ENCODE results near the gene DCST2. TPM values are rescaled to one million over a fixed set of nuclear protein-coding genes. Genes with fewer than 3 reads are reported as not detected.

Gene DCST2
- polyA plus RNA-seq, 1 of the 3 experiments (the other 2 are of a cell fraction): 0.76 TPM

- H2AFZ ChIP-seq (ENCODE audit: low read depth): no peak overlapping the region; the same call in 1 of the 2 replicates
- ChIA-PET CTCF (interaction anchor here (0.8 to 14.0 kb wide), 14 partner anchors 14 to 171 kb away, joined by 3 to 640 read pairs (median 4); partner anchors contain the start of genes ADAM15, CKS1B, DCST1 and DCST2), POLR2A (interaction anchor here (0.9 to 1.2 kb wide), 3 partner anchors 17 to 40 kb away, joined by 3 to 8 read pairs (median 5); partner anchors contain the start of genes PYGO2 and SHC1)
- H3K4me3 ChIP-seq (ENCODE audit: low read depth in 2 of 2, low read length in 1 of 2): peak overlapping the region; percentile 57 to 71
- H3F3A ChIP-seq (replicated peaks; ENCODE audit: insufficient read depth): peaks cover 27% of the 10 kb centered on the region
- peaks cover 19 to 33% of the 10 kb centered on the region in 2 experiments for H3K4me1 ChIP-seq (ENCODE audit: control insufficient read depth in 1 of 2, insufficient read depth in 2 of 2, low read depth in 1 of 2, low read length in 1 of 2)
- peaks cover 32% of the 10 kb centered on the region for H3K79me2 ChIP-seq (ENCODE audit: insufficient read depth)
- peaks cover 0 to 5% of the 10 kb centered on the region in 2 experiments for H3K36me3 ChIP-seq (replicated peaks in 1 of 2; ENCODE audit: control insufficient read depth in 1 of 2, insufficient read depth in 2 of 2, low read length in 1 of 2)
- WGBS (ENCODE audit: low lambda C conversion rate): 0% methylated on average over 8 of the region's 11 CpGs
- no peaks in the 10 kb centered on the region for H4K20me1 ChIP-seq (ENCODE audit: insufficient read depth)
- no peaks in the 10 kb centered on the region for H3K9me3 ChIP-seq
- H3K9ac ChIP-seq: peak overlapping the region; percentile 76
- H3K27ac ChIP-seq (ENCODE audit: low read depth in 2 of 2, low read length in 1 of 2): peak overlapping the region; percentile 92 to 94
- no peaks in the 10 kb centered on the region for H3K27me3 ChIP-seq (ENCODE audit: insufficient read depth)
- H3K9me2 ChIP-seq: no peaks in the 10 kb centered on the region
- H3K4me2 ChIP-seq: peak overlapping the region; percentile 96
- no peak for DNase-seq
- TF ChIP-seq NFIC (IDR thresholded peaks at IDR 0.05; ENCODE audit: borderline replicate concordance): no peak
- TF ChIP-seq EP300 (IDR thresholded peaks at IDR 0.05; ENCODE audit: borderline replicate concordance in 1 of 2, low read depth in 1 of 2, low read length in 1 of 2): no peak
- TF ChIP-seq TEAD4 (IDR thresholded peaks at IDR 0.05; ENCODE audit: borderline replicate concordance, insufficient read depth): no peak
- no peak for TF ChIP-seq FOXJ3 (CRISPR knock-in tag; IDR thresholded peaks at IDR 0.05)
- TF ChIP-seq TCF12 (IDR thresholded peaks at IDR 0.05): no peak
- TF ChIP-seq GATA2 (CRISPR knock-in tag; IDR thresholded peaks at IDR 0.05): no peak
- TF ChIP-seq JUND (IDR thresholded peaks at IDR 0.05): no peak
- no peak for TF ChIP-seq FOXM1 (IDR thresholded peaks at IDR 0.05; ENCODE audit: low read depth)
- no peak for TF ChIP-seq PBX3 (IDR thresholded peaks at IDR 0.05)
- no peak for TF ChIP-seq SMC3 (IDR thresholded peaks at IDR 0.05; ENCODE audit: low read depth, low read length)
- TF ChIP-seq GABPA (IDR thresholded peaks at IDR 0.05; ENCODE audit: low read depth): no peak
- no peak for TF ChIP-seq YY1 (IDR thresholded peaks at IDR 0.05; ENCODE audit: low read depth)
- TF ChIP-seq MXI1 (IDR thresholded peaks at IDR 0.05; ENCODE audit: low read depth, low read length): no peak
- TF ChIP-seq POLR2AphosphoS5 (IDR thresholded peaks at IDR 0.05; ENCODE audit: low read depth, low read length): no peak
These were observed 32.2 kb downstream of the DCST2 start for GRCh38 chr1:155001425-155001674.

GRCh38 chr1:155000726-155001424 lies 32.7 kb downstream of the DCST2 start:
- DNase-seq: peak; percentile 94
- Histone ChIP-seq H2AFZ (ENCODE audit: low read depth) (no peak overlapping the region; the same call in 1 of the 2 replicates), H3K9ac (peak overlapping the region; percentile 76), H3K27ac (ENCODE audit: low read depth in 2 of 2, low read length in 1 of 2) (peak overlapping the region; percentile 92 to 94), H3K4me1 (ENCODE audit: control insufficient read depth in 1 of 2, insufficient read depth in 2 of 2, low read depth in 1 of 2, low read length in 1 of 2) (peaks cover 19 to 31% of the 10 kb centered on the region in 2 experiments), H3K9me3 (no peaks in the 10 kb centered on the region), H3K9me2 (no peaks in the 10 kb centered on the region), H4K20me1 (ENCODE audit: insufficient read depth) (no peaks in the 10 kb centered on the region), H3K36me3 (replicated peaks in 1 of 2; ENCODE audit: control insufficient read depth in 1 of 2, insufficient read depth in 2 of 2, low read length in 1 of 2) (peaks cover 0 to under 1% of the 10 kb centered on the region in 2 experiments), H3K79me2 (ENCODE audit: insufficient read depth) (peaks cover 32% of the 10 kb centered on the region), H3K4me2 (peak overlapping the region; percentile 96), H3K27me3 (ENCODE audit: insufficient read depth) (no peaks in the 10 kb centered on the region), H3K4me3 (ENCODE audit: low read depth in 2 of 2, low read length in 1 of 2) (peak overlapping the region; percentile 57 to 71), H3F3A (replicated peaks; ENCODE audit: insufficient read depth) (peaks cover 30% of the 10 kb centered on the region)
- CTCF ChIA-PET: interaction anchor here (0.8 to 14.0 kb wide), 20 partner anchors 14 to 172 kb away, joined by 3 to 640 read pairs (median 6); partner anchors contain the start of genes ADAM15, CKS1B, DCST1 and DCST2
- POLR2A ChIA-PET: interaction anchor here (0.9 to 3.0 kb wide), 4 partner anchors 17 to 40 kb away, joined by 3 to 18 read pairs (median 6); partner anchors contain the start of genes PYGO2 and SHC1
- WGBS (ENCODE audit: low lambda C conversion rate): 2% methylated on average over 20 of the region's 43 CpGs
- TF ChIP-seq NRF1 (IDR thresholded peaks at IDR 0.05; ENCODE audit: low read depth, low read length) (0 out of 2 replicates have a peak, but pooled peaks have one; percentile 31), YY1 (IDR thresholded peaks at IDR 0.05; ENCODE audit: low read depth) (peak; percentile 68), MXI1 (IDR thresholded peaks at IDR 0.05; ENCODE audit: low read depth, low read length) (peak; percentile 64), USF1 (IDR thresholded peaks at IDR 0.05; ENCODE audit: borderline replicate concordance, low read depth) (no peak), TEAD4 (IDR thresholded peaks at IDR 0.05; ENCODE audit: borderline replicate concordance, insufficient read depth) (no peak; the same call in 1 of the 2 replicates), EP300 (IDR thresholded peaks at IDR 0.05; ENCODE audit: borderline replicate concordance in 1 of 2, low read depth in 1 of 2, low read length in 1 of 2) (peak in 1 of 2 experiments; percentile 50; a peak in 3 of 4 replicates), FOXM1 (IDR thresholded peaks at IDR 0.05; ENCODE audit: low read depth) (peak; percentile 59; the same call in 1 of the 2 replicates), EZH2phosphoT487 (IDR thresholded peaks at IDR 0.05; ENCODE audit: borderline replicate concordance, low read depth) (no peak), PBX3 (IDR thresholded peaks at IDR 0.05) (peak; percentile 54), RFX5 (IDR thresholded peaks at IDR 0.05; ENCODE audit: low read length) (peak; percentile 68; the same call in 1 of the 2 replicates), FOSL2 (IDR thresholded peaks at IDR 0.05; ENCODE audit: borderline replicate concordance, low read depth) (peak; percentile 81), NFIC (IDR thresholded peaks at IDR 0.05; ENCODE audit: borderline replicate concordance) (peak; percentile 68; the same call in 1 of the 2 replicates), JUND (IDR thresholded peaks at IDR 0.05) (peak; percentile 95), TCF12 (IDR thresholded peaks at IDR 0.05) (peak; percentile 55; the same call in 1 of the 2 replicates), SMC3 (IDR thresholded peaks at IDR 0.05; ENCODE audit: low read depth, low read length) (0 out of 2 replicates have a peak, but pooled peaks have one; percentile 2), SIN3A (IDR thresholded peaks at IDR 0.05; ENCODE audit: borderline replicate concordance, low read depth, low read length) (peak; percentile 68; the same call in 1 of the 2 replicates), RAD21 (IDR thresholded peaks at IDR 0.05; ENCODE audit: low read length) (no peak), CHD2 (IDR thresholded peaks at IDR 0.05; ENCODE audit: low read length, partially characterized antibody) (peak; percentile 64), TAF1 (IDR thresholded peaks at IDR 0.05; ENCODE audit: borderline replicate concordance, low read depth, low read length) (peak; percentile 74)
